Measurements from ENCODE around the gene FDXACB1. TPM values are rescaled to one million over a fixed set of nuclear protein-coding genes. Genes with fewer than 3 reads are reported as not detected.

FDXACB1 gene
- total and polyA plus RNA-seq, 2 of the 4 experiments (the other 2 are of a cell fraction) = 1.7 to 3.0 TPM

GRCh38 chr11:111921541-111922230 is 42.7 kb upstream of the FDXACB1 start:
- ChIA-PET CTCF (no interaction called here), POLR2A (ENCODE audit: unreplicated experiment) (no interaction called here)
- Histone ChIP-seq H4K91ac (ENCODE audit: insufficient read depth, low read depth, low read length) (no peak overlapping the region), H3K4ac (ENCODE audit: low read depth, low read length) (no peak overlapping the region), H3K14ac (replicated peaks; ENCODE audit: low read depth, low read length) (no peak overlapping the region), H3K9me3 (ENCODE audit: control insufficient read depth, insufficient read depth, low read length) (no peaks in the 10 kb centered on the region), H2BK120ac (ENCODE audit: low read depth, low read length) (peak overlapping the region; percentile 47; the same call in 1 of the 2 replicates), H3K18ac (ENCODE audit: low read depth, low read length) (no peak overlapping the region), H2BK15ac (ENCODE audit: low read depth, low read length) (peak overlapping the region; percentile 47; the same call in 1 of the 3 replicates), H3K27me3 (ENCODE audit: control insufficient read depth, insufficient read depth, low read length) (no peaks in the 10 kb centered on the region), H2AK5ac (ENCODE audit: low read depth, low read length) (no peak overlapping the region), H4K20me1 (ENCODE audit: insufficient read depth, low read length) (no peaks in the 10 kb centered on the region), H3K36me3 (ENCODE audit: control insufficient read depth, insufficient read depth, low read length) (no peaks in the 10 kb centered on the region), H3K4me1 (ENCODE audit: control insufficient read depth, insufficient read depth, low read length) (peaks cover 17% of the 10 kb centered on the region), H2BK5ac (ENCODE audit: low read depth, low read length, poor library complexity, severe bottlenecking) (peak overlapping the region; percentile 35), H3K23ac (ENCODE audit: low read depth, low read length) (no peak overlapping the region), H3K56ac (ENCODE audit: extremely low read depth, insufficient read depth, low read length) (no peak overlapping the region), H4K8ac (ENCODE audit: low read depth in 2 of 2, low read length in 2 of 2) (no peak overlapping the region), H4K5ac (ENCODE audit: low read depth, low read length) (no peak overlapping the region), H3K4me3 (ENCODE audit: insufficient read depth, low read depth, low read length) (no peak overlapping the region), H3K4me2 (ENCODE audit: low read depth, low read length) (no peak overlapping the region), H2AK9ac (replicated peaks; ENCODE audit: low read depth, low read length, poor library complexity) (no peak overlapping the region), H3K9ac (ENCODE audit: low read depth, low read length) (no peak overlapping the region), H2BK20ac (ENCODE audit: low read depth, low read length) (no peak overlapping the region; the same call in 1 of the 2 replicates), H3K27ac (ENCODE audit: insufficient read depth, low read length) (no peak overlapping the region), H2AFZ (replicated peaks; ENCODE audit: low read length, poor library complexity) (no peak overlapping the region), H3K9me1 (ENCODE audit: insufficient read depth, low read length) (peaks cover 21% of the 10 kb centered on the region), H3K79me1 (ENCODE audit: low read depth in 1 of 2, low read length in 2 of 2) (peaks cover 0 to 8% of the 10 kb centered on the region in 2 experiments; a peak in 2 of 4 replicates)
- intact Hi-C loops (cut with micrococcal nuclease) = no loop called here
- WGBS, 2 experiments (ENCODE audit: extremely low coverage in 2 of 2, insufficient read length in 1 of 2) = 100% methylated on average over 2 of the region's 7 CpGs; no CpG with 5 or more reads in 1 of the 2 experiments
- BruUV-seq (replicated peaks) = no TSS peak
- in situ Hi-C loops (cut with MboI; ENCODE audit: low sequenced_read_pairs) = loop anchor here (5.0 kb wide), 1 partner anchor 39 kb away; no protein-coding TSS in a partner anchor
- no peak for DNase-seq
- no peak for ATAC-seq (ENCODE audit: low read depth)
- TF ChIP-seq SMC3 (IDR thresholded peaks at IDR 0.05; ENCODE audit: low read depth, low read length) (no peak), CHD1 (IDR thresholded peaks at IDR 0.05; ENCODE audit: low read depth, low read length) (no peak), BHLHE40 (IDR thresholded peaks at IDR 0.05; ENCODE audit: low read depth, low read length) (no peak), POLR2A (IDR thresholded peaks at IDR 0.05; ENCODE audit: low read depth, low read length) (no peak), MAFK (IDR thresholded peaks at IDR 0.05; ENCODE audit: low read depth, low read length) (no peak), NFE2L2 (IDR thresholded peaks at IDR 0.05; ENCODE audit: low read depth, low read length) (no peak), USF2 (IDR thresholded peaks at IDR 0.05; ENCODE audit: low read depth, low read length) (no peak)
- TF ChIP-seq, protein P1, sequence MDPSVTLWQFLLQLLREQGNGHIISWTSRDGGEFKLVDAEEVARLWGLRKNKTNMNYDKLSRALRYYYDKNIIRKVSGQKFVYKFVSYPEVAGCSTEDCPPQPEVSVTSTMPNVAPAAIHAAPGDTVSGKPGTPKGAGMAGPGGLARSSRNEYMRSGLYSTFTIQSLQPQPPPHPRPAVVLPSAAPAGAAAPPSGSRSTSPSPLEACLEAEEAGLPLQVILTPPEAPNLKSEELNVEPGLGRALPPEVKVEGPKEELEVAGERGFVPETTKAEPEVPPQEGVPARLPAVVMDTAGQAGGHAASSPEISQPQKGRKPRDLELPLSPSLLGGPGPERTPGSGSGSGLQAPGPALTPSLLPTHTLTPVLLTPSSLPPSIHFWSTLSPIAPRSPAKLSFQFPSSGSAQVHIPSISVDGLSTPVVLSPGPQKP (IDR thresholded peaks at IDR 0.05; ENCODE audit: borderline replicate concordance, low read depth, low read length) = no peak
- dilution Hi-C loops (cut with HindIII; ENCODE audit: low sequenced_read_pairs, unreplicated experiment) = no loop called here
